AG04449 (cell line): ENCODE data around the gene AXL.

Experiments used
- CTCF ChIA-PET: fragments of 350-600 bp; formaldehyde crosslinking; extraction: SDS; loops from one replicate; lab custom pipeline; 2021; ENCODE audit warnings: antibody characterized with exemption; lab: Yijun Ruan, JAX
- POLR2A ChIA-PET: fragments of 400-600, 350-600 bp; formaldehyde crosslinking; extraction: SDS; loops from one replicate; lab custom pipeline; 2020; ENCODE audit warnings: antibody characterized with exemption, inconsistent platforms; lab: Yijun Ruan, JAX
- DNase-seq: peaks from one replicate; pipeline ENCODE4 v3.0.0-alpha.2; 2010; ENCODE audit warnings: low read depth, low spot score
- H3K4me3 ChIP-seq: 2 replicates; pipeline ENCODE4 v1.5.1; 2011; ENCODE audit warnings: low read depth, mild to moderate bottlenecking, control low read depth, low read length
- TF ChIP-seq, protein P1 (sequence below): IDR thresholded peaks from one replicate; pipeline ENCODE4 v1.5.1; 2011; ENCODE audit warnings: mild to moderate bottlenecking, moderate library complexity, low read length, control low read depth, inconsistent platforms; ENCODE audit not compliant: insufficient read depth; ENCODE audit errors: missing control alignments

AXL gene

DNA sequence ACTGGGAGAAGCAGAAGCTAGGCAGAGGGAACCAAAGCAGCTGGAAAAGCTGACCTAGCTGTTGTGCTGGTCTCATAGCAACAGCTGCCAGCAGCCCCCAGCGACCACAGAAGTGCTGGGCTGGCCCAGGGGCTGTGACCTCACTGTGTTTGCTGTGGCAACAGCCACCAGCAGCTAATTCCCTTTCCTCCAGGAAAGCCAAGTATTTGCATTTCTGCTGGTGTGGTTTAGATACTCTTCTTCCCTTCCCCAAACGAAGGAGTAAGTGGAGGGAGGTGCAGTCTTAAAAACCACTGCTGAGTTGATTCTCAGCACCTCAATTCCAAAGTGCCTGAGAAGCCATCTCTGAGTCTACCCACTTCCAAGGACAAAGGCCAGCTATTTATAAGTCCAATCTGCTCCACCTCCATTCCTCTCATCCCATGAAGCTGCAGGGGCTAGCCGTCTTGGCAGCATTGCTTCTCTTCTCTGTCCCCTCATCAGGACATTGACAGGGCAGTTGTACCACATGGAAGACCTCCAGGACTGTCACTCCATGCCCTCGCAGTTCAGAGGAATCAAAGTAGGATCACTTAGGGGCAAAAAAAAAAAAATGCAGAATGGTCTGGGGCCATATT, 79.4 kb downstream of the AXL start:
- ChIA-PET POLR2A (interaction anchor here (0.6 to 1.6 kb wide), 5 partner anchors 11 to 257 kb away, joined by 3 to 4 read pairs (median 4); no protein-coding TSS in a partner anchor), CTCF (interaction anchor here (2.0 to 12.7 kb wide), 3 partner anchors 11 to 94 kb away, joined by 5 to 164 read pairs (median 20); partner anchors contain the start of gene CCDC97)
- TF ChIP-seq, protein P1, sequence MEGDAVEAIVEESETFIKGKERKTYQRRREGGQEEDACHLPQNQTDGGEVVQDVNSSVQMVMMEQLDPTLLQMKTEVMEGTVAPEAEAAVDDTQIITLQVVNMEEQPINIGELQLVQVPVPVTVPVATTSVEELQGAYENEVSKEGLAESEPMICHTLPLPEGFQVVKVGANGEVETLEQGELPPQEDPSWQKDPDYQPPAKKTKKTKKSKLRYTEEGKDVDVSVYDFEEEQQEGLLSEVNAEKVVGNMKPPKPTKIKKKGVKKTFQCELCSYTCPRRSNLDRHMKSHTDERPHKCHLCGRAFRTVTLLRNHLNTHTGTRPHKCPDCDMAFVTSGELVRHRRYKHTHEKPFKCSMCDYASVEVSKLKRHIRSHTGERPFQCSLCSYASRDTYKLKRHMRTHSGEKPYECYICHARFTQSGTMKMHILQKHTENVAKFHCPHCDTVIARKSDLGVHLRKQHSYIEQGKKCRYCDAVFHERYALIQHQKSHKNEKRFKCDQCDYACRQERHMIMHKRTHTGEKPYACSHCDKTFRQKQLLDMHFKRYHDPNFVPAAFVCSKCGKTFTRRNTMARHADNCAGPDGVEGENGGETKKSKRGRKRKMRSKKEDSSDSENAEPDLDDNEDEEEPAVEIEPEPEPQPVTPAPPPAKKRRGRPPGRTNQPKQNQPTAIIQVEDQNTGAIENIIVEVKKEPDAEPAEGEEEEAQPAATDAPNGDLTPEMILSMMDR = no peak
- peak; percentile 37 for DNase-seq
- H3K4me3 ChIP-seq = no peak overlapping the region

DNA sequence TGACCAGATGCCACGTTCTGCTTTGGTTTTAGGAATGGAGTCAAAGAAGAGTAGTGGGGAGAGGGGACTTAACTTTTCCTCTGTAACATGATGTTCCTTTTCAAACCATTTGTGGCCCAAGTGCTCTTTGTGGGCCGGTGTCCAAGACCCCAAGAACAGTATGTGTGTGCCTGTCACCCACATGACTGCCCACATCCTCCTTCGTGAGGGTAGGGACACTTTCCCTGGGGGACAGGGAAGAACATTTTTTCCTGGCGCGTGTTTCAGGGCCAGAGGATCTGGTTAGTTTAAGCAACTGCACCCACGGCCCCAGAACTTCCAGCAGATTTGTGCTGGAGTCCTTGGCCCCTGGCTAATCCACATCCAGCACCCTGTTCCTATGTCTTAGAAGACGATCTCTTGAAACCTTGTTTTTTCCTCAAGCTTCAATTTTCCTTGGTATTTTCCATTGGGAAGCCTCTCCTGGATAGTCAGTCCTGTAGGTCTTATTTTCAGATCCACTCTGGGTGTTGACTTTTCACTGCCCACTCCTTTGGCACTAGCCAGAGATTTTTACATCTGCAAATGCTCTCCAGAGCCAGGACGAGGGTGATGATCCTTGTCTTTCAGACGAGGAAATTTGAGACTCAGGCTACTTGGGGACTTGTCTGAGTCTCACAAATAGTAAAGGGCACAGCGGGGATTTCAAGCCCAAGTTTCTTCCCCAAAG, 80.2 kb downstream of the AXL start:
- ChIA-PET POLR2A (interaction anchor here (0.9 to 1.6 kb wide), 2 partner anchors 10 to 14 kb away, joined by 4 read pairs; no protein-coding TSS in a partner anchor), CTCF (interaction anchor here (2.0 to 12.7 kb wide), 3 partner anchors 10 to 95 kb away, joined by 5 to 164 read pairs (median 20); partner anchors contain the start of gene CCDC97)
- TF ChIP-seq, protein P1 = no peak

DNA sequence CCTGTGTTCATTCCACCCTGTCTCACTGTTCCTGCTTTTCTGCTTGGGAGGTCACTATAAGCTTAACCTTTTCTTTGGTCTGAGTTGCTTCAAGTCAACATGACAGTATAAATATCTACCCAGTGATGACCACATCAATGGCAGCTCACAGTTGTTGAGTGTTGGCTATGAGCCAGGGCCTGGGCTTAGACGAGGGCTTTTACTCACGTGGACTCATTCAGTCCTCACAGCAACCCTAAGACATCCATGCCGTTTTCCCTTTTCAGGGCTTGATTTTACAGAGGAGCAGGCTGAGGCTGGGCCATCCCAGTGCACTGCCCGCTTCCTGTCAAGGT, 80.7 kb downstream of the AXL start:
- TF ChIP-seq, protein P1 = no peak
- ChIA-PET CTCF (interaction anchor here (2.0 to 12.7 kb wide), 3 partner anchors 10 to 95 kb away, joined by 5 to 164 read pairs (median 20); partner anchors contain the start of gene CCDC97), POLR2A (no interaction called here)
- no peak for DNase-seq
- no peak overlapping the region for H3K4me3 ChIP-seq

More for the DNA sequence above, 80.2 kb downstream of the AXL start:
- H3K4me3 ChIP-seq = no peak overlapping the region
- no peak for DNase-seq

DNA sequence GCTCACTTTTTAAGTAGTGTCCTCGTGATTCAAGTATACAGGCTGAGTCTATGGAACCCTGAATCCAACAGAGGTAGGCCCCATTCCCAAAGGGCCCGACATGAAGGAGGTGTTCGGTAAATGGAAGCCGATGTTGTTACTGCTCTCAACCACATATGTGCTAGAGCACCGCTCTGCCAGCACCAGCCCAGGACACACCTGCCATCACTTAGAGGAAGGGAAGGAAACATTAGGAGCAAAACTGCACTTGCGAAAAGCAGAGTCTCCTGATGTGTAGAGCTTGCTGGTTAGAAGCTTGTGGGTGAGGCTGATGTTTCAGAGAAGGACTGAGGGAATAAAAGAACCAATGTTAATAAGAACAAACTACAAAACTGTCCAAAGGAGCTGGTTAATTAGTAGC, 81.5 kb downstream of the AXL start:
- ChIA-PET POLR2A (interaction anchor here (1.0 kb wide), 1 partner anchor 37 kb away, joined by 4 read pairs; no protein-coding TSS in a partner anchor), CTCF (interaction anchor here (0.7 to 12.7 kb wide), 5 partner anchors 9 to 96 kb away, joined by 3 to 164 read pairs (median 6); partner anchors contain the start of gene CCDC97)
- DNase-seq = no peak
- H3K4me3 ChIP-seq = no peak overlapping the region
- TF ChIP-seq, protein P1 = no peak

DNA sequence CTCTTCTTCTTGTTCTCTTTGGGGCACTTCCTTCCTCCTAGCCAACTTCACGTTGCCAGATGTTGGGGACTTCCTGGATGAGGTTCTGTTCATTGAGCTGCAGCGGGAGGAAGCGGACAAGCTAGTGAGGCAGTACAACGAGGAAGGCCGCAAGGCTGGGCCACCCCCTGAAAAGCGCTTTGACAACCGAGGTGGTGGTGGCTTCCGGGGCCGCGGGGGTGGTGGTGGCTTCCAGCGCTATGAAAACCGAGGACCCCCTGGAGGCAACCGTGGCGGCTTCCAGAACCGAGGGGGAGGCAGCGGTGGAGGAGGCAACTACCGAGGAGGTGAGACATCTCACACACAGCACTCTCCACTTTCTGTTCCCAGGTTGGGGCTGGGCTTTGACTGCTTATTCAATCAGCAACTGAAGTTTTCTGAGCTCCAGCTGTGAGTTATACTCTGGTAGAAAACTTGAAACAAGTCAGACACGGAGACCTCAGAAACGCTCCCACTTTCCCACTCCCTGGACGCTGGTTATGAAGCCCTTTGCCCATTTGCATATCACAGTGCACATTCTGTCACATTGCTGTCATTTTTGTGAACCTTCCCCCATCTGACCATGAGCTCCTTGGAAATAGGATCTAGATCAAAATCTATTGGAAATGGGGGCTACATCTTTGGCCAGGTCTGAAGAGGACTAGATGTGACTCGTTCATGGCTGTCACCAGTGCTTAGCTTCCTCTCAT, 83.8 kb downstream of the AXL start:
- POLR2A ChIA-PET = no interaction called here

More for the DNA sequence above, 83.8 kb downstream of the AXL start:
- CTCF ChIA-PET = interaction anchor here (1.1 to 1.2 kb wide), 2 partner anchors 100 to 158 kb away, joined by 3 to 4 read pairs; no protein-coding TSS in a partner anchor
- TF ChIP-seq, protein P1 = no peak
- DNase-seq = no peak
- H3K4me3 ChIP-seq = no peak overlapping the region
